Right lobe of liver (tissue), 6 donors: ENCODE results near the gene SSBP2. TPM values are rescaled to one million over a fixed set of nuclear protein-coding genes. Genes with fewer than 3 reads are reported as not detected.
A peak's percentile ranks its signal among the peaks of the same experiment; 100 is the strongest.

ENCODE experiments used
- ATAC-seq, 4 donors: fragments of 200-7000 bp; cut with Tn5 transposase; one replicate each; pipeline ENCODE4 v1.9.1; 2020; ENCODE audit warnings: mild to moderate bottlenecking in 4 of 4, moderate library complexity in 4 of 4
- DNase-seq, 3 donors: peaks; one replicate each; pipeline ENCODE4 v3.0.0-alpha.2; 2020
- H3K27ac ChIP-seq, 3 donors: fragments of 200-600 bp; one replicate each; pipeline ENCODE4 v1.8.0; 2022
- H3K27me3 ChIP-seq, 2 donors: fragments of 200-600 bp; one replicate each; pipeline ENCODE4 v1.8.0; 2022
- H3K36me3 ChIP-seq, 4 donors: fragments of 200-600 bp; sonication (generic) in 1 of 4; one replicate each; pipeline versions ENCODE4 v1.5.1 to v1.8.0; 2017 to 2022; ENCODE audit warnings: control low read depth in 1 of 4
- H3K4me1 ChIP-seq, 4 donors: fragments of 200-600 bp; sonication (generic) in 1 of 4; one replicate each; pipeline versions ENCODE4 v1.5.1 to v1.8.0; 2017 to 2022; ENCODE audit warnings: control low read depth in 1 of 4
- H3K4me3 ChIP-seq, 3 donors: fragments of 200-600 bp; one replicate each; pipeline ENCODE4 v1.8.0; 2022
- H3K9me3 ChIP-seq, 4 donors: fragments of 200-600 bp; sonication (generic) in 1 of 4; one replicate each; pipeline versions ENCODE4 v1.5.1 to v1.8.0; 2017 to 2022; ENCODE audit warnings: control low read depth in 1 of 4
- POLR2A ChIP-seq: fragments of 450-650 bp; IDR thresholded peaks from one replicate; pipeline ENCODE4 v1.6.1; 2017; ENCODE audit warnings: antibody characterized with exemption, mild to moderate bottlenecking
- WGBS: methylation state at CpG from one replicate; pipeline ENCODE4 v1.1.6; 2018; ENCODE audit warnings: low coverage, low lambda C conversion rate; ENCODE audit not compliant: insufficient coverage; ENCODE audit errors: missing lambda C conversion rate; 5-methylcytosine and 5-hydroxymethylcytosine counted together
- intact Hi-C, 2 donors: fragments of 100-400 bp; cut with DNase I; formaldehyde crosslinking; loops; one replicate each; pipeline versions ENCODE4 v1.11.2 to v1.14.1; 2022
- total RNA-seq, 6 experiments: library from RNA; depleted of rRNA in 2 of 6; stranded (reverse); fragments of >200 nt in 2 of 6; fragmentation: NEBNext Ultra II Directional in 3 of 6; extraction: Animal tissue kit (Norgen Biotek cat#: 25700) in 3 of 6; gene quantifications; one replicate each; pipeline versions ENCODE4 v1.1.0 to v1.2.4, GENCODE V29; 2016 to 2023
- TF ChIP-seq, protein P1 (sequence below), 4 donors: fragments of 200-600 bp in 3 of 4; fragments of 450-650 bp in 1 of 4; IDR thresholded peaks; one replicate each; pipeline versions ENCODE4 v1.5.1 to v1.8.0; 2016 to 2022; ENCODE audit warnings: antibody characterized with exemption in 4 of 4, mild to moderate bottlenecking in 2 of 4
- donor health status: DM: no; HTN: yes; CAD: no.
- donor health status: DM: no; HTN: no; CAD: no.
- donor health status: DM: no; HTN: no; CAD: no.
- donor health status: DM: no; HTN: yes; CAD: no.
- donor health status: DM: no; HTN: yes; CAD: no.

Gene SSBP2
- total RNA-seq, 6 experiments from 2014 or later: 2.0 to 4.8 (median 3.7) TPM

DNA sequence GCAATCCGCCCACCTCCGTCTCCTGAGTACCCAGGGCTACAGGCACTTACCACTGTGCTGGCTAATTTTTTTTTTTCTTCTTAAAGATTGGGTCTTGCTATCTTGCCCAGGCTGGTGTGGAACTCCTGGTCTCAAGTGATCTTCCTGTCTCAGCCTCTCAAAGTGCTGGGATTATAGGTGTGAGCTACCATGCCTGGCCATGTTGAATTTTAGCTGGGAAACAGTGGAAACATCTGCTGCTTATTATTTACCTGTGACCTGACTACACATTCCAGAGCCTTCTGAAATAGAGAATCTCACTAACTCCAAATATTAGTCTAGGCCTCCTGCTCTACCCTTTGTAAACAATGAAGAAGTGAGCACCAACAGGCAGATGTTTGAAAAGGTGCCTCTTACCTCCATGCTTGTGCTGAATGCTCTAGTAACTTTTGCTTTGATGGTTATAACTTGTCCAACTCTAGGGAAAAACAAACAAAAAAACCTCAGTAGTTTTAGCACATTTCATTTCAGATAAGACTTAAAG, 379.5 kb downstream of the SSBP2 start:
- no peak overlapping the region for H3K4me3 ChIP-seq
- peaks cover 0 to 3% (median 1%) of the 10 kb centered on the region in 4 donors for H3K36me3 ChIP-seq
- no peak for TF ChIP-seq POLR2A
- TF ChIP-seq, protein P1, sequence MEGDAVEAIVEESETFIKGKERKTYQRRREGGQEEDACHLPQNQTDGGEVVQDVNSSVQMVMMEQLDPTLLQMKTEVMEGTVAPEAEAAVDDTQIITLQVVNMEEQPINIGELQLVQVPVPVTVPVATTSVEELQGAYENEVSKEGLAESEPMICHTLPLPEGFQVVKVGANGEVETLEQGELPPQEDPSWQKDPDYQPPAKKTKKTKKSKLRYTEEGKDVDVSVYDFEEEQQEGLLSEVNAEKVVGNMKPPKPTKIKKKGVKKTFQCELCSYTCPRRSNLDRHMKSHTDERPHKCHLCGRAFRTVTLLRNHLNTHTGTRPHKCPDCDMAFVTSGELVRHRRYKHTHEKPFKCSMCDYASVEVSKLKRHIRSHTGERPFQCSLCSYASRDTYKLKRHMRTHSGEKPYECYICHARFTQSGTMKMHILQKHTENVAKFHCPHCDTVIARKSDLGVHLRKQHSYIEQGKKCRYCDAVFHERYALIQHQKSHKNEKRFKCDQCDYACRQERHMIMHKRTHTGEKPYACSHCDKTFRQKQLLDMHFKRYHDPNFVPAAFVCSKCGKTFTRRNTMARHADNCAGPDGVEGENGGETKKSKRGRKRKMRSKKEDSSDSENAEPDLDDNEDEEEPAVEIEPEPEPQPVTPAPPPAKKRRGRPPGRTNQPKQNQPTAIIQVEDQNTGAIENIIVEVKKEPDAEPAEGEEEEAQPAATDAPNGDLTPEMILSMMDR (IDR thresholded peaks at IDR 0.05): no peak
- intact Hi-C loops: no loop called here
- DNase-seq (no peak), ATAC-seq (peak; percentile 81 to 88 (median 88))
- H3K4me1 ChIP-seq: peaks cover 0 to 38% (median 9%) of the 10 kb centered on the region in 4 donors
- H3K27me3 ChIP-seq: no peaks in the 10 kb centered on the region
- 100% methylated on average over 2 of the region's 2 CpGs for WGBS
- peak overlapping the region in 2 of 3 donors; percentile 52 to 58 for H3K27ac ChIP-seq
- H3K9me3 ChIP-seq: no peaks in the 10 kb centered on the region

DNA sequence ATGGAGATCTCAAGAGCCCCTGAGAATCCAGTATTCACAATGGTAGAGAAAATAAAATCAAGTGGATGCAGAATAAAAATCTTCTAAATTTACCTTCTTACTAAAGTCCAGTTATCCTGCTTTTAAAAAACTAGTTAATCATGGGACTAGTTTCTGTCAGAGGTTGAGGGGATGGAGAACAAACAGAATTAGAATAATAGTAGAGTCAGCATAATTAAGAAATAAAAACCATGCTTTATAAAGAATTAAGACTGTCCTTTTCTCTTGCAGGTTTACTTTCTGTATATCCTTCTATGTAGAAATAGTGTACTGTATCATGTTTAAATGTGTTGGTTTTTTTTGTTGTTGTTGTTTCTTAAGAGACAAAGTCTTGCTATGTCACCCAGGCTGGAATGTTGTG, 380.0 kb downstream of the SSBP2 start:
- no peaks in the 10 kb centered on the region for H3K9me3 ChIP-seq
- TF ChIP-seq POLR2A: no peak
- TF ChIP-seq, protein P1 (IDR thresholded peaks at IDR 0.05): no peak
- no peak for ATAC-seq
- no peak overlapping the region for H3K4me3 ChIP-seq
- intact Hi-C loops: no loop called here
- peaks cover 0 to 3% (median 1%) of the 10 kb centered on the region in 4 donors for H3K36me3 ChIP-seq
- peaks cover 0 to 35% (median 9%) of the 10 kb centered on the region in 4 donors for H3K4me1 ChIP-seq
- H3K27ac ChIP-seq: peak overlapping the region in 2 of 3 donors; percentile 52 to 58
- no peaks in the 10 kb centered on the region for H3K27me3 ChIP-seq
- no peak for DNase-seq

DNA sequence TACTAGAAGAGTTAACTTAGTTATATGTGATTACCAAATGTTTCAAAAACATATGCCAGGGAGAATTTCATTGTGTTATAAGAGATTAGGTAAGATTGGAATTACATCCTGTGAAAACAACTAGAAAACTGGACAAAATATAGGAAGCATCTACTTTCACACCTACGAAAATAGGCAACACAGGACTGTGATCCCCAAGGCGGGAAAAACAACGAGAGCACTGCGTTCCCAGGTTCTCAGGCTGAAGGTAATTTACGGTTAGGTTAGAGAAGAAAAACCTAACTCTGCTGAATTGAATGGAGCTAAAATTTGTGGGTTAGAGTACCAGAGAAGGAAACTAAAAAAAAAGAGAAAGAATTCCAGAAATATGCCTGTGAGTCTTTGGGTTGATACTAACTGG, 385.4 kb downstream of the SSBP2 start:
- ATAC-seq (no peak), DNase-seq (no peak)
- Histone ChIP-seq H3K27ac (peak overlapping the region in 2 of 3 donors; percentile 84 to 91), H3K4me3 (no peak overlapping the region), H3K4me1 (peaks cover 0 to 70% (median 21%) of the 10 kb centered on the region in 4 donors), H3K9me3 (no peaks in the 10 kb centered on the region), H3K27me3 (no peaks in the 10 kb centered on the region), H3K36me3 (peaks cover 0 to 2% (median 0%) of the 10 kb centered on the region in 4 donors)
- TF ChIP-seq, protein P1 (IDR thresholded peaks at IDR 0.05): no peak
- no peak for TF ChIP-seq POLR2A
- WGBS: 86% methylated on average over 5 of the region's 5 CpGs
- intact Hi-C loops: no loop called here

DNA sequence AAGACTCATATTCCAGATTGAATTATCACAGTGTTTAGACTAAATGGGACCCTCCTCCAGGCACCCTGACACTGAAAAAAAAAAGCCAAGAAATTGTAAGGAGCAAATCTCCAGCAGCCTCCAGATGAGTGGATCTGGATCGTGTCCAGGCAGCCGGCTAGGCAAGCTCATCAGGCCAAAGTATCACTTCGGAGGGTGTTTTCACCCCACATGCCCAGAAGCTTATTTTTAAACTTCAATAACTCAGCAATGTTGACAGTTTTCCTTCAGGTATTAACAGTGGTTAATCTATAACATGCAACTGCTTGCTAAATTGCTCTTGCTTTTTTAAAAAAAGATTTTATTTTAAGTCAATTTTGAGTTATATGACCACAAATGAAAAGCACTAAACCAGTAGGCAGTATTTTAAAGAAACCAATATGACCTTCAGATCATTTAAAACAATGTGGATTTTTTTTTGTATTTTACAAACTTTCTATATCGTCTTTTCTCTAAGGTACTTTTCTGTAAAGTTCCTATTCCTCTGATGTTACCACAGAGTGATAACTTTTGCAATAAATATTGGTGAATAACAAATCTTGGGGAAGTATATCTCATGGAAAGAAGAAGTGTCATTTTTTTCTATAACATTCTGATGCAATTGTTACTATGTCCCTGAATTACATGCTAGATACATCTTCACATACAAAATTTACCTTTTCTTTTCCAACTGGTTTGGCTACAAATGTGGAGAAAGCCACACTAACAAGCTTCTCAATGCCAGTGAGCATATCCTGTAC, 387.6 kb downstream of the SSBP2 start:
- H3K9me3 ChIP-seq: no peaks in the 10 kb centered on the region
- WGBS: 27% methylated on average over 4 of the region's 4 CpGs
- peaks cover 0 to 78% (median 23%) of the 10 kb centered on the region in 4 donors for H3K4me1 ChIP-seq
- peak overlapping the region in 2 of 3 donors; percentile 84 to 91 for H3K27ac ChIP-seq
- ATAC-seq (peak; percentile 61 to 77 (median 76)), DNase-seq (peak; percentile 63 to 83 (median 79))
- no peak overlapping the region for H3K4me3 ChIP-seq
- intact Hi-C loops: no loop called here
- H3K27me3 ChIP-seq: no peaks in the 10 kb centered on the region
- TF ChIP-seq POLR2A: no peak
- TF ChIP-seq, protein P1 (IDR thresholded peaks at IDR 0.05): no peak
- H3K36me3 ChIP-seq: peaks cover 0 to 14% (median 5%) of the 10 kb centered on the region in 4 donors

Other genes starting within 250 kb of the SSBP2 start
- gene ATG10, start 220.9 kb upstream of the SSBP2 start, total RNA-seq: 1 to 10 TPM; 2.9 to 8.0 (median 4.4) TPM